AG08395 (cell line): ENCODE data around the gene LIMS4.
"Not testable (repeated sequence)": the region's sequence is repeated elsewhere in the genome, so short reads cannot be mapped to it uniquely, and the experiment has no call there.

Experiments used
- DNase-seq: peaks from one replicate; pipeline ENCODE4 v3.0.0; 2012; ENCODE audit warnings: mixed read lengths, low spot score

The LIMS4 gene

GRCh38 chr2:110472171-110473058 lies at the start of gene LIMS4:
LIMS4 (minus strand) TSS chr2:110472816; CDS start chr2:110472778, 38 bp downstream.
- DNase-seq, result not testable (repeated sequence)

GRCh38 chr2:110499755-110500377 lies 27.2 kb upstream of the LIMS4 start:
- not testable (repeated sequence) for DNase-seq

- DNase-seq, result not testable (repeated sequence)
Measured at GRCh38 chr2:110496027-110496426, 23.4 kb upstream of the LIMS4 start.

- not testable (repeated sequence) for DNase-seq
Measured at GRCh38 chr2:110494488-110494887, 21.9 kb upstream of the LIMS4 start.

- DNase-seq, result not testable (repeated sequence)
Measured at GRCh38 chr2:110488991-110489390, 16.4 kb upstream of the LIMS4 start.

GRCh38 chr2:110482697-110483096 lies 10.1 kb upstream of the LIMS4 start:
- DNase-seq, result not testable (repeated sequence)

GRCh38 chr2:110481200-110481599 lies 8.6 kb upstream of the LIMS4 start:
- not testable (repeated sequence) for DNase-seq

- DNase-seq, result not testable (repeated sequence)
Measured at GRCh38 chr2:110480084-110480483, 7.5 kb upstream of the LIMS4 start.

GRCh38 chr2:110477370-110477769 lies 4.8 kb upstream of the LIMS4 start:
- DNase-seq, result not testable (repeated sequence)

- DNase-seq, result not testable (repeated sequence)
Measured at GRCh38 chr2:110476952-110477351, 4.3 kb upstream of the LIMS4 start.

- DNase-seq, result not testable (repeated sequence)
Measured at GRCh38 chr2:110475627-110476359, 3.2 kb upstream of the LIMS4 start.

GRCh38 chr2:110474898-110475297 lies 2.3 kb upstream of the LIMS4 start:
- not testable (repeated sequence) for DNase-seq

GRCh38 chr2:110473059-110473358 lies 393 bp upstream of the LIMS4 start:
- DNase-seq, result not testable (repeated sequence)

GRCh38 chr2:110468921-110469320 lies 3.7 kb downstream of the LIMS4 start:
- DNase-seq, result not testable (repeated sequence)

- not testable (repeated sequence) for DNase-seq
Measured at GRCh38 chr2:110465312-110465711, 7.3 kb downstream of the LIMS4 start.

- DNase-seq, result not testable (repeated sequence)
Measured at GRCh38 chr2:110462458-110462857, 10.2 kb downstream of the LIMS4 start.

GRCh38 chr2:110460318-110460717 lies 12.3 kb downstream of the LIMS4 start:
- not testable (repeated sequence) for DNase-seq

- DNase-seq, result not testable (repeated sequence)
Measured at GRCh38 chr2:110457214-110457590, 15.4 kb downstream of the LIMS4 start.

GRCh38 chr2:110456291-110457213 lies 16.1 kb downstream of the LIMS4 start:
- not testable (repeated sequence) for DNase-seq

GRCh38 chr2:110455080-110455670 lies 17.4 kb downstream of the LIMS4 start:
- DNase-seq, result not testable (repeated sequence)

- DNase-seq, result not testable (repeated sequence)
Measured at GRCh38 chr2:110450951-110451350, 21.7 kb downstream of the LIMS4 start.
